Adipocyte (in vitro differentiated cells): Measurements from ENCODE around the gene TMCC3.

Source experiments
- DNase-seq: peaks from one replicate; pipeline ENCODE4 v3.0.0-alpha.2; 2015; ENCODE audit warnings: low read depth
- H3K27me3 ChIP-seq: replicated peaks from 2 replicates; pipeline ENCODE4 v1.7.0; 2013; ENCODE audit warnings: mild to moderate bottlenecking, low read length, moderate library complexity; ENCODE audit not compliant: control insufficient read depth, insufficient read depth
- H3K36me3 ChIP-seq: 2 replicates; pipeline ENCODE4 v1.7.0; 2013; ENCODE audit warnings: low read length, mild to moderate bottlenecking, moderate library complexity; ENCODE audit not compliant: control insufficient read depth, insufficient read depth, severe bottlenecking
- H3K4me1 ChIP-seq: 2 replicates; pipeline ENCODE4 v1.7.0; 2013; ENCODE audit warnings: mild to moderate bottlenecking, low read length, moderate library complexity; ENCODE audit not compliant: control insufficient read depth, insufficient read depth
- H3K4me3 ChIP-seq: 2 replicates; pipeline ENCODE4 v1.7.0; 2013; ENCODE audit warnings: mild to moderate bottlenecking, low read length, moderate library complexity
- H3K9ac ChIP-seq: 2 replicates; pipeline ENCODE4 v1.7.0; 2013; ENCODE audit warnings: mild to moderate bottlenecking, low read length, moderate library complexity
- H3K9me3 ChIP-seq: 2 replicates; pipeline ENCODE4 v1.7.0; 2013; ENCODE audit warnings: mild to moderate bottlenecking, low read length, moderate library complexity; ENCODE audit not compliant: control insufficient read depth

Gene TMCC3

DNA sequence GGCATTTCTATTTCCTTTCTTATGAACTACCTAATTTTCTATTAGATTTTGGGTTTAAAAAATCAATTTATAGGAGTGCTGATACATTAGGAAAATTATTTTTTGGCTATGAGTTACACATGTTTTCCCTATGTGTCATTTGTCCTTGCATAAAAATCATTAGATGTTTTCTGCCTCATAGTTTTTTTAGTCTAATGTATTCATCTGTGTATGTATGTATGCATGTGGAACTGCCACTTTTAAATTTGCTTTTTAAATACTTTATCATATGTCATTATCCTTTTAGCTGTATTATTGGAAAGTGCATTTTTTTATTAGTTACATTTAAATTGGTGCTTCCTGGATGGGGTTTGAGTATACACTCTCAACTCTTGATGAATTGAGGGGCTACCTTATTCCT lies 112.0 kb downstream of the TMCC3 start:
- Histone ChIP-seq H3K9me3 (no peaks in the 10 kb centered on the region), H3K9ac (no peak overlapping the region), H3K4me3 (no peak overlapping the region), H3K36me3 (no peaks in the 10 kb centered on the region), H3K27me3 (peaks cover 13% of the 10 kb centered on the region), H3K4me1 (no peaks in the 10 kb centered on the region)
- no peak for DNase-seq

DNA sequence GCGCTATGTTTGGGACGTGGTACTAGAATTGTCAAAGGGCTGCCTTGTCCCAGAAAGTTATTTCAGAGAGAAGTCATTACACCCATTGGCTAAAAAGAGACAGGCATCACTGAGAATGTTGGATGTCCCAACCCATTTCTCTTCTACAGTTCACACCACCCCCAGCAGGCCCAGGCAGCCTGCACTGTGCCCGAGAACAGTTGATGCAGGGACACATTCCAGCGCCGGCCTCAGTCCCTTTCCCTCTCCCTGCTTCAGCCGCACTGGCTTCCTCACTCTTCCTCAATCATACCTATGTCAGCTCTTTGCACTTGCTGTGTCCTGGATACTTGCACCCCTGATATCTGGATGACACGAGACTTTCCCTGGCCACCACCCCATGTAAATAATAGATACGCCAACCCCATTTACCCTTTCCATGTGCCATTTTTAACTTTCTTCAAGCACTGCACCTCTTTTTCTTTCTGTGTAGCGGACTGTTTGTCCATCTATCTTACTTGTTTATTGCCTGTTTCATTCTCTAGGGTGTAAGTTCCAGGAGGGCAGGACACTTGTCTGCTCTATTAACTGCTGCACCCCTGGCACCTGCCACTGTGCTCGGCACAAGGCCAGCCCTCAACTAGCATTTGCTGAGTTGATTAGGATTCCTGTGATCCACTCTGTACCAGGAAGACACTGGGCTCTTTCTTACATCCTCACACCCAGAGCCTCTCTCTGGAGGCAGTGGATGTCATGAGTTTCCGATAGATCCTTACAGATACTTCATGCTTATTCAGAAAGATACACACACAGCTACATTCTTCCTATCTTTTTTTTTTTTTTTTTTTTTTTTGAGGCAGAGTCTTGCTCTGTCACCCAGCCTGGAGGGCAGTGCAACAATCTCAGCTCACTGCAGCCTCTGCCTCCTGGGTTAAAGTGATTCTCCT lies 114.1 kb downstream of the TMCC3 start:
- no peak for DNase-seq
- H3K9ac ChIP-seq = no peak overlapping the region
- no peaks in the 10 kb centered on the region for H3K9me3 ChIP-seq
- peaks cover 3% of the 10 kb centered on the region for H3K4me1 ChIP-seq
- peaks cover 8% of the 10 kb centered on the region for H3K27me3 ChIP-seq
- H3K4me3 ChIP-seq = no peak overlapping the region
- H3K36me3 ChIP-seq = no peaks in the 10 kb centered on the region

DNA sequence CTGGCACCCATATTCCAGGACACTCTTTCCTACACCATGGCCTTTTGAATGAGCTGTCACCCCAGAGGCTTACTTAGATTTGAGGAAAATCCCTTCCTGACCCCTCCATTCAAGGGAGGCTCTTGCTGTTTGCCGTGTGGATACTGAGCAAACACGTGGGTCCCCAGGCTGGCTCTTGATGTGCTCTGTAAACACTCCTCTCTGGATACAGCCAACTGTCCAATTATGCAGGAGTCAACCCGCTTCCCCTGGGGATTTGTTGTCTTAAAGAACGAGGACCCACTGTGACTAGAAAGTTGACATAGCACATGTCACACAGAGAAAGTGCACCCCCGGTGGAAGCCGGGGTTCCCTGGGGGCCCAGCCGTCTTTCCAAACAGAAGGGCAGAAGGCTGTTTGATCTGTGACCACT lies 114.8 kb downstream of the TMCC3 start:
- no peak for DNase-seq
- H3K4me1 ChIP-seq = peaks cover 3% of the 10 kb centered on the region

DNA sequence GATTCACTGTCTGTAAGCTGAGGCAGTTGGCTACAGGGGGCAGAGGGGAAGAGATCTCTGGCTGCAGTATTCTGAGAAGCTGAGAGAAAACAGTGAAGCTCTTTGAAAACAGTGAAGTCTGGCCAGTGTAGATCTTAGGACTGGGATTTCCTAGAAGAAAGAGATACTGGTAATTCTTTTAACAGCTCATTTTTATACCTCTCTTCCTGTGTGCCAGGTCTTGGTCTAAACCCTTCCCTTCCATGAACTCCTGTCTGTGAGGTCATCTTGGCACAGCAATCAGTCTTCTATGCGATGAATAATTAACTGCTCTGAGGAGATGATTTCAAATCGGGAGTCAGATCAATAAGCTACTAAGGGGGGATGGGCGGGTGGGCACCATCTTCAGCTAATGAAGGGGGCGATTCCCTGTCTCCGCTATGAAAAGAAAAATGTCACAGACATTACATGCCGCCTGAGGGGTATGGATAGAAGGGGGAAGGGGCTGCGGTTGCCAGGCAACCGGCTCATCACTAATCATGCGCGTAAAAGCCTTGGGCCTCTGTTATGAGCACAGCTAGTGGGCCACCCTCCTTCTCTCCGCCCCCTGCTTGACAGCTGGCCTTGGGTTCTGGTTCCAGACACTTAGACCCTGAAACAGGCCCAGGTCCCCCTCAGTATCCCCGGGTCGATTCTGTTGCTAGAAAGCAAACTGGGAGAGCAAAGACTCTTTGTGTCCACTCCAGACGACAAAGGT lies 115.4 kb downstream of the TMCC3 start:
- Histone ChIP-seq H3K9me3 (no peaks in the 10 kb centered on the region), H3K9ac (no peak overlapping the region), H3K36me3 (no peaks in the 10 kb centered on the region), H3K4me1 (peaks cover 3% of the 10 kb centered on the region), H3K4me3 (no peak overlapping the region), H3K27me3 (peaks cover 12% of the 10 kb centered on the region)
- DNase-seq = no peak

More for the DNA sequence above, 114.8 kb downstream of the TMCC3 start:
- Histone ChIP-seq H3K27me3 (peaks cover 8% of the 10 kb centered on the region), H3K9me3 (no peaks in the 10 kb centered on the region), H3K36me3 (no peaks in the 10 kb centered on the region), H3K4me3 (no peak overlapping the region), H3K9ac (no peak overlapping the region)

DNA sequence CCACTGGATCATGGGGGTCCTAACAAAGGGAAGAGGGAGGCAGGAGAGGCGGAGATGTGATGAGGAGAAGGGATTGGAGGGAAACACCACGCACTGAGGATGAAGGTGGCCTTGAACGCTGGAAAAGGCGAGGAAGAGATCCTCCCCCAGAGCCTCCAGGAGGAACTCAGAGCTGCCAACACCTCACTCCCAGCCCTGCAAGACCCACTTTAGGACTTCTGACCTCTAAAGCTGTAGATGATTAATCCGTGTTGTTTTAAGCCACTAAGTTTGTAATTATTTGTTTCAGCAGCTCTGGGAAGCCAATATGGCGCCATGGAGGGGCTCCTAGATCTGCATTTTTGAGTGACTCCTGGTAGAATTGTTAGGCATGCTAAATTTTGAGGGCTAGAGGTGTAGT lies 116.1 kb downstream of the TMCC3 start:
- Histone ChIP-seq H3K9ac (no peak overlapping the region), H3K4me3 (no peak overlapping the region), H3K9me3 (no peaks in the 10 kb centered on the region), H3K36me3 (no peaks in the 10 kb centered on the region), H3K4me1 (peaks cover 3% of the 10 kb centered on the region), H3K27me3 (peaks cover 14% of the 10 kb centered on the region)
- DNase-seq = no peak

DNA sequence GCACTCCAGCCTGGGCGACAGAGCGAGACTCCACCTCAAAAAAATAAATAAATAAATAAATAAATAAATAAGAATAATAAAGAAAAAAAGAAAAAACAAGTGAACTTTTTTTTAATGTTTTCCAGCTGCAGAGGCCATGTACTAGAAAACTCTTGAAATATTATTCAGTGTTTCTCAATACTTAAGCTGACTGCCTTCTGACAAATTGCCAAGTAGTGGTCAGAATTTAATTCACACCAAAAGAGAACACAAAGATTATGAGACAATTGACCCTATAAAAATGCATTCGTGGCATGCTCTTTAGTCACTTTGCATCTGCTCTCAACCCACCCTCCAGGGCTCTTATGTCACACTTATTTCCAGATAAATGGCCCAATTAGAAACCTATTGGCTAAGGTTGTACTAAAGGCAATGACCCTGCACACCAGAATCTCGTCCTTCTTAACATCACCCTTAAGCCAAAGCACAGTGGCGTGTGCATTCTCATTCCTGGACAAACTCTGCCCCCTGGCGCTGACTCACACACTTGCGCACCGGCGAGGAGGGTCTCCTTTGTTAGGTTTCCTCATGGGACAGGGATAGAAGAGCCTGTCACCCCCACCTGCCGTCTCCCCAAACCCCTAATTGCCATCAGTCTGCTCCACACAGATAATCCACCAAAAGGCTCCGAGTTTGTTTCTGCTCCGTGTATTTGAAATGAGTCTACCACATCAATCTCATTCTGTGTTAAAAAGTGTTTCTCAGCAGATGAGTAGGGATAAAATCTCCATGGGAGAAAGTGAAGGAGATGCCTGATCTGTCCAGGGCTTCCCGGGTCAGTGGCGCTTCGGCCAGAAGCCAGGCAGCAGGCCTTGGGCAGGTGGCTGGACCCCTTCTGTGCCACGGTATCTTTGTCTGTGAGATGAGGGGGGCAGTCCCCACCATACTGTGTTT lies 117.6 kb downstream of the TMCC3 start:
- DNase-seq = peak; percentile 84

DNA sequence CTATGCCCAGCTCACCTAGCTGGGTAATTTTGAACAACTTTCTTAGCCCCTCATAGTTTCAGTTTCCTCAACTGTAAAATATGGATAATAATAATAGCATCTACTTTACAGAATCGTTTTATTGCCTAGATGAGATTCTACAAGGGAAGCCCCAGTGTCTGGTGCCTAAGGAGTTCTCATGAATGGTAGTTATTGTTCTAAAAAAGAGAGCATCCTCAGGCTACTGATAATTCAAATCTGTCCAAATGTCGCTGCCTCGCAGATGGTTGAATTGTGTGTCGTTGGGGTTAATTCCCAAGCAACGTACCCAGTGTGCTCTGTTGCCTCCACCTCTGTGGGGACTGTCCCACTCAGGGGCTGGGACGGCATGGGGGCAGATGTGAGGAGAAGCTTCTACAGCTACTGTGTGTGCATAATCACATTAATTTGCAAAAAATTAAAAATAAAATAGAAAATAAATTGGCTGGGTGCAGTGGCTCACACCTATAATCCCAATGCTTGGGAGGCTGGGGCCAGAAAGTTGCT lies 119.1 kb downstream of the TMCC3 start:
- DNase-seq = no peak
- H3K4me1 ChIP-seq = peaks cover 3% of the 10 kb centered on the region
- H3K36me3 ChIP-seq = no peaks in the 10 kb centered on the region
- no peak overlapping the region for H3K4me3 ChIP-seq
- peaks cover 14% of the 10 kb centered on the region for H3K27me3 ChIP-seq
- H3K9me3 ChIP-seq = no peaks in the 10 kb centered on the region
- no peak overlapping the region for H3K9ac ChIP-seq

More for the DNA sequence above, 117.6 kb downstream of the TMCC3 start:
- Histone ChIP-seq H3K36me3 (no peaks in the 10 kb centered on the region), H3K9ac (no peak overlapping the region), H3K4me3 (no peak overlapping the region), H3K27me3 (peaks cover 14% of the 10 kb centered on the region), H3K9me3 (no peaks in the 10 kb centered on the region), H3K4me1 (peaks cover 3% of the 10 kb centered on the region)

DNA sequence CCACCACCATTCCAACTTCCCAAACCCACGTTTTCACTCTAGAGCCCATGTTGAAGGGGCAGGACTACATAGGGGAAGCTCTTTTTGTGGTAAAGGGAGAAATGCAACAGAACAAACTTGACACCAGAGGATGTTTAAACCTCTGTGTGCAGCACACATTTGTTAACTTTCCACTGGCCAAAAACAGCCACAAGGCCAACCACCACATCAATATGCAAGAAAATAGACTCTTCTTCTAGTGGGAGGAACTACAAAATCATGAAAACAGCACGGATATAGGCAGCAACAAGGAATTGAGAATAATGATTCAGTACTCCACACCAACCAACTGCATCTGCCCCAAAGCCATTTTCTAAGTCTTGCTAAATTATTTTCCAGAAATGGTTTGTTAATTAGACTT lies 124.4 kb downstream of the TMCC3 start:
- no peaks in the 10 kb centered on the region for H3K9me3 ChIP-seq
- H3K9ac ChIP-seq = no peak overlapping the region
- no peaks in the 10 kb centered on the region for H3K36me3 ChIP-seq
- DNase-seq = no peak
- peaks cover 16% of the 10 kb centered on the region for H3K27me3 ChIP-seq
- H3K4me1 ChIP-seq = no peaks in the 10 kb centered on the region
- H3K4me3 ChIP-seq = no peak overlapping the region
